Measurements from ENCODE around the gene C11orf58. TPM values are rescaled to one million over a fixed set of nuclear protein-coding genes. Genes with fewer than 3 reads are reported as not detected.

C11orf58 gene
- total and polyA plus RNA-seq, 2 experiments from 2014 or later = 153 to 226 TPM

GRCh38 chr11:16796311-16796710 is 57.9 kb downstream of the C11orf58 start:
- no peaks in the 10 kb centered on the region for H3K36me3 ChIP-seq (ENCODE audit: low read depth)
- H3K4me3 ChIP-seq = no peak overlapping the region
- H3K9me3 ChIP-seq (ENCODE audit: low read depth) = no peaks in the 10 kb centered on the region
- no peak overlapping the region for H3K9ac ChIP-seq
- in situ Hi-C loops (cut with MboI) = no loop called here
- no peak for TF ChIP-seq EZH2 (IDR thresholded peaks at IDR 0.05; ENCODE audit: insufficient read depth, poor library complexity, severe bottlenecking)
- TF ChIP-seq EZH2phosphoT487 (IDR thresholded peaks at IDR 0.05; ENCODE audit: insufficient read depth, low read depth) = no peak
- H3K4me1 ChIP-seq (ENCODE audit: insufficient read depth) = peaks cover 9% of the 10 kb centered on the region
- H3K27me3 ChIP-seq (replicated peaks; ENCODE audit: insufficient read depth) = no peaks in the 10 kb centered on the region
- 78 to 80% methylated on average over 4 of the region's 4 CpGs for WGBS, 2 experiments (ENCODE audit: low coverage in 1 of 2, low lambda C conversion rate in 2 of 2, missing lambda C conversion rate in 2 of 2)
- H3K9me2 ChIP-seq (ENCODE audit: insufficient read depth) = no peaks in the 10 kb centered on the region
- no peak overlapping the region for H3K4me2 ChIP-seq (ENCODE audit: unreplicated experiment)
- no peaks in the 10 kb centered on the region for H4K20me1 ChIP-seq (ENCODE audit: insufficient read depth)
- no peaks in the 10 kb centered on the region for H3K79me2 ChIP-seq (ENCODE audit: insufficient read depth)
- no peak overlapping the region for H3K27ac ChIP-seq
- DNase-seq = no peak
- peaks cover 7% of the 10 kb centered on the region; the same call in 1 of the 2 replicates for H3F3A ChIP-seq (ENCODE audit: insufficient read depth)
- no peak overlapping the region for H2AFZ ChIP-seq

DNA sequence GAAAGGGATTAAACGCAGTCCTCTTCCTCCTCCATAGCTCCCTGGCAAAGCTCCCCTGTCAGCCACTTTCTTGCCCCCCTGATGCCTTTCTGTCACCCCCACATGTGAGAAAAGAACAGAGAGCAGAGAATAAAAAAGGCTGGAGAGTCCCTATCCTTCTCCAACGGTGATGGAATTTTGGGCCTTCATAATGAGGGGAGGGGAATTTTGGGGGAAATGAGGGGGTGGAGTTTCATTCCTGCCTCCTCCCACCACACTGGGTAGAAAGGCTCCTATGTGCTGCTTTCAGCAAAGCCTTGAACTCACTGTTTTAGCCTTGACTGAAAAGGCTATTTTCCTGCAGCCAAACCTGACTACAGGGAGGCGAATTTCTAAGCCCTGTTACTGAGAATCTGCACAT is 59.3 kb downstream of the C11orf58 start:
- in situ Hi-C loops (cut with MboI) = no loop called here
- DNase-seq = no peak
- H3K79me2 ChIP-seq (ENCODE audit: insufficient read depth) = no peaks in the 10 kb centered on the region
- no peak for TF ChIP-seq EZH2 (IDR thresholded peaks at IDR 0.05; ENCODE audit: insufficient read depth, poor library complexity, severe bottlenecking)
- TF ChIP-seq EZH2phosphoT487 (IDR thresholded peaks at IDR 0.05; ENCODE audit: insufficient read depth, low read depth) = no peak
- no peaks in the 10 kb centered on the region for H3K9me3 ChIP-seq (ENCODE audit: low read depth)
- H3K4me2 ChIP-seq (ENCODE audit: unreplicated experiment) = no peak overlapping the region
- no peaks in the 10 kb centered on the region for H3K9me2 ChIP-seq (ENCODE audit: insufficient read depth)
- H3K27ac ChIP-seq = no peak overlapping the region
- no peaks in the 10 kb centered on the region for H3K4me1 ChIP-seq (ENCODE audit: insufficient read depth)
- H3F3A ChIP-seq (ENCODE audit: insufficient read depth) = no peaks in the 10 kb centered on the region
- no peak overlapping the region for H3K9ac ChIP-seq
- no peaks in the 10 kb centered on the region for H3K36me3 ChIP-seq (ENCODE audit: low read depth)
- WGBS, 2 experiments (ENCODE audit: low coverage in 1 of 2, low lambda C conversion rate in 2 of 2, missing lambda C conversion rate in 2 of 2) = 63 to 65% methylated on average over 3 of the region's 3 CpGs
- no peak overlapping the region for H3K4me3 ChIP-seq
- H4K20me1 ChIP-seq (ENCODE audit: insufficient read depth) = no peaks in the 10 kb centered on the region
- H3K27me3 ChIP-seq (replicated peaks; ENCODE audit: insufficient read depth) = no peaks in the 10 kb centered on the region
- no peak overlapping the region for H2AFZ ChIP-seq

DNA sequence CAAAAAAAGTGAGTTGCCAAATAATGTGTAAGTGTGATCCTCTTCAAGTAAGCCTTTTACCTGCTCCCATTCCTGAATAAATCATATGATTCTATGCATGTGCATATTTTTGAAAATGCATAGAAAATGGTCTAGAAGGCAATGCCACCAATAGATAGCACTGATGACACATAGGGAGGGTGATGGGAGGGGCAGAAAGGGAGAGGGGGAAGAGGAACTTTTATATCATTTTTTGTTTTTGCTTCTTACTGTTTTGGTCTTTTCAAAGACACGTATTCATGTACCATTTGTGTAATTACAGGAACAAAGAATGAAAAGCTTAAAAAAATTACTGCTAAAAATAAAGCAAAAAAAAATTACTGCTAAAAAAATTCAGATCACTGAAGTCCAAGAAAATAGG is 60.8 kb downstream of the C11orf58 start:
- H2AFZ ChIP-seq = no peak overlapping the region
- H3K4me2 ChIP-seq (ENCODE audit: unreplicated experiment) = no peak overlapping the region
- no peaks in the 10 kb centered on the region for H3K9me2 ChIP-seq (ENCODE audit: insufficient read depth)
- in situ Hi-C loops (cut with MboI) = no loop called here
- H4K20me1 ChIP-seq (ENCODE audit: insufficient read depth) = no peaks in the 10 kb centered on the region
- WGBS, 2 experiments (ENCODE audit: low coverage in 1 of 2, low lambda C conversion rate in 2 of 2, missing lambda C conversion rate in 2 of 2) = 51 to 55% methylated on average over 1 of the region's 1 CpG
- TF ChIP-seq EZH2phosphoT487 (IDR thresholded peaks at IDR 0.05; ENCODE audit: insufficient read depth, low read depth) = no peak
- no peak for TF ChIP-seq EZH2 (IDR thresholded peaks at IDR 0.05; ENCODE audit: insufficient read depth, poor library complexity, severe bottlenecking)
- no peaks in the 10 kb centered on the region for H3F3A ChIP-seq (ENCODE audit: insufficient read depth)
- DNase-seq = no peak
- no peaks in the 10 kb centered on the region for H3K4me1 ChIP-seq (ENCODE audit: insufficient read depth)
- H3K4me3 ChIP-seq = no peak overlapping the region
- no peaks in the 10 kb centered on the region for H3K9me3 ChIP-seq (ENCODE audit: low read depth)
- no peaks in the 10 kb centered on the region for H3K27me3 ChIP-seq (replicated peaks; ENCODE audit: insufficient read depth)
- no peaks in the 10 kb centered on the region for H3K36me3 ChIP-seq (ENCODE audit: low read depth)
- no peak overlapping the region for H3K9ac ChIP-seq
- H3K79me2 ChIP-seq (ENCODE audit: insufficient read depth) = no peaks in the 10 kb centered on the region
- H3K27ac ChIP-seq = no peak overlapping the region

- TF ChIP-seq EZH2phosphoT487 (IDR thresholded peaks at IDR 0.05; ENCODE audit: insufficient read depth, low read depth) = no peak
- no peak for TF ChIP-seq EZH2 (IDR thresholded peaks at IDR 0.05; ENCODE audit: insufficient read depth, poor library complexity, severe bottlenecking)
- in situ Hi-C loops (cut with MboI) = no loop called here
- H3K27ac ChIP-seq = no peak overlapping the region
Observed at GRCh38 chr11:16799890-16800289, 61.4 kb downstream of the C11orf58 start.

DNA sequence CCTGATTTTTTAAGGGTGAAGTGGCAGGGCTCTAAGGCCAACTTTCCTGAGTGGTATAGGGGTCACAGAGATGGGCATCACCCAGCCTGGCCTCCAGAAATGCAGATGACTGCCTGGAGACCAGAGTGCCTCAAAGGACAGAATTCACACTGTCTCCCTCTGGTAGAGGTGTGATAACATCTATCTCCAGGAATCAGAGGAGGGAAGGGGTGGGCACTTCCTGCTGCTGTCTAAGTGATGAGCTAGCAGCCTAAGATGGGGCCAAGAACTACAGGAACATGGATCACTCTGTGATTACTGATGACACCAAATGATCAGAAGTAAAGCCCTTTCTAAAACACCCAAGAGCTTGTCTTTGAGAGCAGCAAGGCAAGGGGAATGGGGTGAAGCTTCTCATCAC is 61.9 kb downstream of the C11orf58 start:
- Histone ChIP-seq H3K27me3 (replicated peaks; ENCODE audit: insufficient read depth) (no peaks in the 10 kb centered on the region), H4K20me1 (ENCODE audit: insufficient read depth) (no peaks in the 10 kb centered on the region), H3K4me2 (ENCODE audit: unreplicated experiment) (no peak overlapping the region), H2AFZ (no peak overlapping the region), H3K9me3 (ENCODE audit: low read depth) (no peaks in the 10 kb centered on the region), H3K9ac (no peak overlapping the region), H3F3A (ENCODE audit: insufficient read depth) (no peaks in the 10 kb centered on the region), H3K27ac (no peak overlapping the region), H3K36me3 (ENCODE audit: low read depth) (no peaks in the 10 kb centered on the region), H3K4me3 (no peak overlapping the region), H3K9me2 (ENCODE audit: insufficient read depth) (no peaks in the 10 kb centered on the region), H3K79me2 (ENCODE audit: insufficient read depth) (no peaks in the 10 kb centered on the region), H3K4me1 (ENCODE audit: insufficient read depth) (no peaks in the 10 kb centered on the region)
- DNase-seq = no peak
- in situ Hi-C loops (cut with MboI) = no loop called here
- no peak for TF ChIP-seq EZH2 (IDR thresholded peaks at IDR 0.05; ENCODE audit: insufficient read depth, poor library complexity, severe bottlenecking)
- TF ChIP-seq EZH2phosphoT487 (IDR thresholded peaks at IDR 0.05; ENCODE audit: insufficient read depth, low read depth) = no peak

More at GRCh38 chr11:16799890-16800289, 61.4 kb downstream of the C11orf58 start:
- no peaks in the 10 kb centered on the region for H3K79me2 ChIP-seq (ENCODE audit: insufficient read depth)
- no peaks in the 10 kb centered on the region for H3K27me3 ChIP-seq (replicated peaks; ENCODE audit: insufficient read depth)
- H4K20me1 ChIP-seq (ENCODE audit: insufficient read depth) = no peaks in the 10 kb centered on the region
- no peaks in the 10 kb centered on the region for H3K36me3 ChIP-seq (ENCODE audit: low read depth)
- no peaks in the 10 kb centered on the region for H3F3A ChIP-seq (ENCODE audit: insufficient read depth)
- no peak overlapping the region for H3K9ac ChIP-seq
- H3K9me3 ChIP-seq (ENCODE audit: low read depth) = no peaks in the 10 kb centered on the region
- H3K4me3 ChIP-seq = no peak overlapping the region
- no peaks in the 10 kb centered on the region for H3K4me1 ChIP-seq (ENCODE audit: insufficient read depth)
- DNase-seq = no peak
- no peaks in the 10 kb centered on the region for H3K9me2 ChIP-seq (ENCODE audit: insufficient read depth)
- no peak overlapping the region for H3K4me2 ChIP-seq (ENCODE audit: unreplicated experiment)
- no peak overlapping the region for H2AFZ ChIP-seq

Measured in GM23248 (cell line).